ENCODE data around the gene ASAP3.
"Not testable (repeated sequence)": the region's sequence is repeated elsewhere in the genome, so short reads cannot be mapped to it uniquely, and the experiment has no call there.

The ASAP3 gene

GRCh38 chr1:23500466-23500865, 16.5 kb upstream of the ASAP3 start:
- Mint-ChIP-seq H3K27ac (no peak overlapping the region), H3K9me3 (no peaks in the 10 kb centered on the region), H3K4me3 (no peak overlapping the region)

GRCh38 chr1:23497777-23498439, 13.9 kb upstream of the ASAP3 start:
- DNase-seq = no peak
- Mint-ChIP-seq H3K4me1 (peaks cover 5% of the 10 kb centered on the region), H3K4me3 (no peak overlapping the region), H3K27me3 (peaks cover 40% of the 10 kb centered on the region), H3K27ac (no peak overlapping the region), H3K9me3 (no peaks in the 10 kb centered on the region), H3K36me3 (no peaks in the 10 kb centered on the region)
- CTCF ChIA-PET = interaction anchor here (0.7 to 6.2 kb wide), 30 partner anchors 9 to 201 kb away, joined by 3 to 220 read pairs (median 6); partner anchors contain the start of genes ASAP3, E2F2 and ID3

More at GRCh38 chr1:23500466-23500865, 16.5 kb upstream of the ASAP3 start:
- DNase-seq = no peak
- peaks cover 23% of the 10 kb centered on the region for H3K27me3 Mint-ChIP-seq
- CTCF ChIA-PET = interaction anchor here (1.1 to 6.2 kb wide), 3 partner anchors 27 to 165 kb away, joined by 3 to 137 read pairs (median 6); partner anchors contain the start of gene E2F2
- H3K36me3 Mint-ChIP-seq = peaks cover 3% of the 10 kb centered on the region
- peaks cover 5% of the 10 kb centered on the region for H3K4me1 Mint-ChIP-seq

- peaks cover 46% of the 10 kb centered on the region for H3K27me3 Mint-ChIP-seq
- CTCF ChIA-PET = interaction anchor here (0.6 to 6.2 kb wide), 32 partner anchors 10 to 287 kb away, joined by 3 to 220 read pairs (median 5); partner anchors contain the start of genes ASAP3, E2F2 and ID3
- no peak overlapping the region for H3K4me3 Mint-ChIP-seq
- no peaks in the 10 kb centered on the region for H3K9me3 Mint-ChIP-seq
- H3K4me1 Mint-ChIP-seq = peaks cover 5% of the 10 kb centered on the region
- H3K27ac Mint-ChIP-seq = no peak overlapping the region
- no peaks in the 10 kb centered on the region for H3K36me3 Mint-ChIP-seq
- DNase-seq = no peak
These were observed 12.7 kb upstream of the ASAP3 start for GRCh38 chr1:23496490-23497181.

- H3K27ac Mint-ChIP-seq, H3K4me1 Mint-ChIP-seq, DNase-seq, H3K4me3 Mint-ChIP-seq, H3K36me3 Mint-ChIP-seq, H3K9me3 Mint-ChIP-seq: not testable (repeated sequence)
- CTCF ChIA-PET = interaction anchor here (0.7 to 6.2 kb wide), 5 partner anchors 33 to 143 kb away, joined by 3 to 220 read pairs (median 50); partner anchors contain the start of gene E2F2
- H3K27me3 Mint-ChIP-seq = peaks cover 62% of the 10 kb centered on the region
These were observed 10.9 kb upstream of the ASAP3 start for GRCh38 chr1:23494836-23495235.

GRCh38 chr1:23492776-23493175, 8.8 kb upstream of the ASAP3 start:
- not testable (repeated sequence) for H3K27ac Mint-ChIP-seq, H3K9me3 Mint-ChIP-seq, H3K4me1 Mint-ChIP-seq, H3K36me3 Mint-ChIP-seq, H3K4me3 Mint-ChIP-seq, DNase-seq
- H3K27me3 Mint-ChIP-seq = peaks cover 66% of the 10 kb centered on the region
- CTCF ChIA-PET = interaction anchor here (1.3 kb wide), 1 partner anchor 145 kb away, joined by 5 read pairs; no protein-coding TSS in a partner anchor

- Mint-ChIP-seq H3K9me3 (no peaks in the 10 kb centered on the region), H3K36me3 (no peaks in the 10 kb centered on the region), H3K4me3 (no peak overlapping the region), H3K27me3 (peaks cover 71% of the 10 kb centered on the region), H3K4me1 (peaks cover 2% of the 10 kb centered on the region), H3K27ac (no peak overlapping the region)
- CTCF ChIA-PET = no interaction called here
- no peak for DNase-seq
These were observed 8.2 kb upstream of the ASAP3 start for GRCh38 chr1:23492132-23492720.

GRCh38 chr1:23489842-23490241, 5.9 kb upstream of the ASAP3 start:
- DNase-seq = no peak
- H3K4me3 Mint-ChIP-seq = no peak overlapping the region

GRCh38 chr1:23485002-23485332, 988 bp upstream of the ASAP3 start:
- CTCF ChIA-PET = interaction anchor here (0.9 to 4.9 kb wide), 5 partner anchors 13 to 153 kb away, joined by 3 to 34 read pairs (median 3); no protein-coding TSS in a partner anchor
- H3K27me3 Mint-ChIP-seq = peaks cover 87% of the 10 kb centered on the region
- H3K4me1 Mint-ChIP-seq = peaks cover 18% of the 10 kb centered on the region
- H3K27ac Mint-ChIP-seq = peak overlapping the region; percentile 81
- H3K4me3 Mint-ChIP-seq = peak overlapping the region; percentile 87
- no peak for DNase-seq
- H3K36me3 Mint-ChIP-seq = no peaks in the 10 kb centered on the region
- no peaks in the 10 kb centered on the region for H3K9me3 Mint-ChIP-seq

More at GRCh38 chr1:23489842-23490241, 5.9 kb upstream of the ASAP3 start:
- Mint-ChIP-seq H3K4me1 (peaks cover 4% of the 10 kb centered on the region), H3K36me3 (no peaks in the 10 kb centered on the region), H3K27me3 (peaks cover 79% of the 10 kb centered on the region), H3K27ac (no peak overlapping the region), H3K9me3 (no peaks in the 10 kb centered on the region)
- CTCF ChIA-PET = no interaction called here

GRCh38 chr1:23484253-23485001, 448 bp upstream of the ASAP3 start:
- CTCF ChIA-PET = interaction anchor here (0.9 to 4.9 kb wide), 5 partner anchors 13 to 153 kb away, joined by 3 to 34 read pairs (median 3); no protein-coding TSS in a partner anchor
- peaks cover 86% of the 10 kb centered on the region for H3K27me3 Mint-ChIP-seq
- H3K4me3 Mint-ChIP-seq = peak overlapping the region; percentile 87
- peaks cover 18% of the 10 kb centered on the region for H3K4me1 Mint-ChIP-seq
- peak; percentile 97 for DNase-seq
- H3K9me3 Mint-ChIP-seq = no peaks in the 10 kb centered on the region
- peak overlapping the region; percentile 81 for H3K27ac Mint-ChIP-seq
- H3K36me3 Mint-ChIP-seq = no peaks in the 10 kb centered on the region

- Mint-ChIP-seq H3K4me3 (no peak overlapping the region), H3K36me3 (no peaks in the 10 kb centered on the region)
These were observed 2.1 kb downstream of the ASAP3 start for GRCh38 chr1:23481904-23482303.

GRCh38 chr1:23481026-23481597, 2.9 kb downstream of the ASAP3 start:
- Mint-ChIP-seq H3K9me3 (no peaks in the 10 kb centered on the region), H3K36me3 (no peaks in the 10 kb centered on the region), H3K27ac (no peak overlapping the region), H3K27me3 (peaks cover 85% of the 10 kb centered on the region), H3K4me3 (no peak overlapping the region), H3K4me1 (peaks cover 18% of the 10 kb centered on the region)
- DNase-seq = no peak
- CTCF ChIA-PET = interaction anchor here (1.2 kb wide), 1 partner anchor 16 kb away, joined by 3 read pairs; no protein-coding TSS in a partner anchor

More at GRCh38 chr1:23481904-23482303, 2.1 kb downstream of the ASAP3 start:
- Mint-ChIP-seq H3K27me3 (peaks cover 88% of the 10 kb centered on the region), H3K4me1 (peaks cover 18% of the 10 kb centered on the region), H3K27ac (no peak overlapping the region), H3K9me3 (no peaks in the 10 kb centered on the region)
- CTCF ChIA-PET = no interaction called here
- no peak for DNase-seq

GRCh38 chr1:23480187-23481025, 3.6 kb downstream of the ASAP3 start:
- no peak for DNase-seq
- Mint-ChIP-seq H3K4me3 (no peak overlapping the region), H3K36me3 (no peaks in the 10 kb centered on the region), H3K4me1 (peaks cover 18% of the 10 kb centered on the region), H3K27ac (no peak overlapping the region), H3K27me3 (peaks cover 84% of the 10 kb centered on the region), H3K9me3 (no peaks in the 10 kb centered on the region)
- CTCF ChIA-PET = interaction anchor here (1.2 kb wide), 1 partner anchor 17 kb away, joined by 3 read pairs; no protein-coding TSS in a partner anchor

GRCh38 chr1:23479666-23479941, 4.4 kb downstream of the ASAP3 start:
- DNase-seq = no peak
- Mint-ChIP-seq H3K27me3 (peaks cover 84% of the 10 kb centered on the region), H3K4me3 (no peak overlapping the region), H3K4me1 (peaks cover 12% of the 10 kb centered on the region), H3K27ac (no peak overlapping the region), H3K36me3 (no peaks in the 10 kb centered on the region), H3K9me3 (no peaks in the 10 kb centered on the region)
- CTCF ChIA-PET = no interaction called here
